Measurements from ENCODE around the gene ATP10A.
"Not testable (repeated sequence)": the region's sequence is repeated elsewhere in the genome, so short reads cannot be mapped to it uniquely, and the experiment has no call there.

ATP10A gene

DNA sequence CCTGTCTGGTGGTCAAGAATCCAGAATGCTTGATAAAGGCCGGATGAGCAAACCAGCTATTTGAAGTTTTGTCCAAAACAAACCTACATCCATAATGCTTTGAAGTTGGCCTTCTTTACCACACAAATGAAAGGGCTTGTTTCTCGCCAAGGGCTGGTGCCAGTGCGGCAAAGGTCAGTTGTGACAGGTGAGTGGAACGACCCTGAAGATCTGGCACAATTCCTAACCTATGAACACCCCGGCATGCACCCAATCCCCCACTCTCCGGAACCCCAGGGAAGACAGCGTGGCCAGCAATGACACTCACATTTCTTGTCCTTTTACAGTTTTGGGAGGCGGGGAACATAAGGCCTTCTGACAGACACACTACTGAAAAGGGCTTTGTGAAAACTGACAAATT is 90.6 kb downstream of the ATP10A start:
- H3K9me3 ChIP-seq (ENCODE audit: control insufficient read depth, low read length): no peaks in the 10 kb centered on the region
- no peak overlapping the region for H3K4me2 ChIP-seq (ENCODE audit: low read length)
- H3K4me3 ChIP-seq (ENCODE audit: low read depth, low read length): no peak overlapping the region
- no peak overlapping the region for H3K27ac ChIP-seq
- no peaks in the 10 kb centered on the region for H3K27me3 ChIP-seq (ENCODE audit: control insufficient read depth, insufficient read depth, low read length)
- H3K36me3 ChIP-seq (ENCODE audit: control insufficient read depth, insufficient read depth, low read length): no peaks in the 10 kb centered on the region
- H3K79me2 ChIP-seq: peaks cover 8% of the 10 kb centered on the region
- no peak overlapping the region for H3K9ac ChIP-seq
- H3K4me1 ChIP-seq: peaks cover 5% of the 10 kb centered on the region
- H2AFZ ChIP-seq: no peak overlapping the region
- TF ChIP-seq, protein P1, sequence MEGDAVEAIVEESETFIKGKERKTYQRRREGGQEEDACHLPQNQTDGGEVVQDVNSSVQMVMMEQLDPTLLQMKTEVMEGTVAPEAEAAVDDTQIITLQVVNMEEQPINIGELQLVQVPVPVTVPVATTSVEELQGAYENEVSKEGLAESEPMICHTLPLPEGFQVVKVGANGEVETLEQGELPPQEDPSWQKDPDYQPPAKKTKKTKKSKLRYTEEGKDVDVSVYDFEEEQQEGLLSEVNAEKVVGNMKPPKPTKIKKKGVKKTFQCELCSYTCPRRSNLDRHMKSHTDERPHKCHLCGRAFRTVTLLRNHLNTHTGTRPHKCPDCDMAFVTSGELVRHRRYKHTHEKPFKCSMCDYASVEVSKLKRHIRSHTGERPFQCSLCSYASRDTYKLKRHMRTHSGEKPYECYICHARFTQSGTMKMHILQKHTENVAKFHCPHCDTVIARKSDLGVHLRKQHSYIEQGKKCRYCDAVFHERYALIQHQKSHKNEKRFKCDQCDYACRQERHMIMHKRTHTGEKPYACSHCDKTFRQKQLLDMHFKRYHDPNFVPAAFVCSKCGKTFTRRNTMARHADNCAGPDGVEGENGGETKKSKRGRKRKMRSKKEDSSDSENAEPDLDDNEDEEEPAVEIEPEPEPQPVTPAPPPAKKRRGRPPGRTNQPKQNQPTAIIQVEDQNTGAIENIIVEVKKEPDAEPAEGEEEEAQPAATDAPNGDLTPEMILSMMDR (IDR thresholded peaks at IDR 0.05): no peak

DNA sequence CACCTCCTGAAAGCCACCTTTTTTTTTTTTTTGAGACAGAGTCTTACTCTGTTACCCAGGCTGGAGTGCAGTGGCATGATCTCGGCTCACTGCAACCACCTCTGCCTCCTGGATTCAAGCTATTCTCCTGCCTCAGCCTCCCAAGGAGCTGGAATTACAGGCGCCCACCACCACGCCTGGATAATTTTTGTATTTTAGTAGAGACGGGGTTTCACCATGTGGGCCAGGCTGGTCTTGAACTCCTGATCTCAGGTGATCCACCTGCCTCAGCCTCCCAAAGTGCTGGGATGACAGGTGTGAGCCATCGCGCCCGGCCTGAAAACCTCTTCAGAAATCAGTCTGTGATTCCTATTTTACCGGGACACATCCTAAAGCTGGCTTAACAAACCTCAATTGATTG is 91.4 kb downstream of the ATP10A start:
- not testable (repeated sequence) for H3K4me2 ChIP-seq (ENCODE audit: low read length); H3K4me1 ChIP-seq; H3K27ac ChIP-seq; H3K9ac ChIP-seq; H3K9me3 ChIP-seq (ENCODE audit: control insufficient read depth, low read length); H3K79me2 ChIP-seq; H3K36me3 ChIP-seq (ENCODE audit: control insufficient read depth, insufficient read depth, low read length); H2AFZ ChIP-seq; H3K27me3 ChIP-seq (ENCODE audit: control insufficient read depth, insufficient read depth, low read length); H3K4me3 ChIP-seq (ENCODE audit: low read depth, low read length)

DNA sequence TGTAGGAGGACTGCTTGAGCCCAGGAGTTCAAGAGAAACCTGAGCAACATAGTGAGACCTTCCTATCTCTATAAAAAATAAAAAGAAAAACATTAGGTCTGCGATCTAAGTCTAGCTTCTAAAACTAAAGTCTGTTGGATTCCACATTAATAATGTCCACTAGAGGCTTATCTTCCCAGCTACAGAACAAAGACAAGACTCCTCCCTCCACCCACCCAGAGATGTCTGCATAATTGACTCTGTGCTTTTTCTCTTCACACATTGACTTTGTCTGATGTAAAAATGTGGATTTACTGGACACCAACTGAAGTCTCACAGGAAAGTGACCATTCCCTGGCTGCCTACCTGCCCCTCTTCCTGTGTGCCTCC is 91.8 kb downstream of the ATP10A start:
- H3K27me3 ChIP-seq (ENCODE audit: control insufficient read depth, insufficient read depth, low read length): no peaks in the 10 kb centered on the region
- H3K4me1 ChIP-seq: peaks cover 5% of the 10 kb centered on the region
- no peak overlapping the region for H3K27ac ChIP-seq
- no peak overlapping the region for H3K9ac ChIP-seq
- no peak overlapping the region for H2AFZ ChIP-seq
- TF ChIP-seq, protein P1 (IDR thresholded peaks at IDR 0.05): no peak
- no peak overlapping the region for H3K4me2 ChIP-seq (ENCODE audit: low read length)
- H3K36me3 ChIP-seq (ENCODE audit: control insufficient read depth, insufficient read depth, low read length): no peaks in the 10 kb centered on the region
- H3K9me3 ChIP-seq (ENCODE audit: control insufficient read depth, low read length): no peaks in the 10 kb centered on the region
- H3K79me2 ChIP-seq: peaks cover 8% of the 10 kb centered on the region
- no peak overlapping the region for H3K4me3 ChIP-seq (ENCODE audit: low read depth, low read length)

DNA sequence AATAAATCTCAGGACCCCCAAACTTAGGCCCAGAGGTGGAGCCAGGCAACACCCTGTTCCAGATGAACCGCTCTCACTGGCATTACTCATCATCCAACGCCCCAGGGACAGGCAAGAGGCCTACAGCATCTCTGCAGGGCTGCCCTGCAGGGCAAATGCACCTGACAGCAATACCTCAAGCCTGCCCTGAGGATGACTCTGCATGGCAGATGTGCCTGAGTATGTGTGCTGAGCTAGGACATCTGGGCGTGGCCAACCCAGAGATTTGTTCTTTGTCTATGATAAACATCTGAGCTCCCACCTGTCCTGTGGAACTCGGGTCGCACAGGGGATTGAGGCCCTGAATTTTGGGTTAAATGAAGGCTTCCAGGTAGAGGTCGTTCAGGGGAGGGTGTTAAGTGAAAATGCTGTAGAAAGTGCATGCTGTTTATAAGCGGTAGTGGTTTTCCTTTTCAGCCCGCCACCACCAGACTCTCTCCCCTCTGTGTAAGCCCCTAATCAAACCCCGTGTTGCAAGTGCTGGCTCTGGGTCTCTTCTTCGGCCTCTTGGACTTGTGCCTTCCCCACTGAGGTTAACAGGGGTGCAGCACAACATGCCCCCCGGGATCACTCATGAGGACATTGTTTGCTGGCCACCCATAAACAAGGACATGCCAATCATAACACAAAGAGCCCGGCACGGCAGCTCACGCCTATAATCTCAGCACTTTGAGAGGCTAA is 92.3 kb downstream of the ATP10A start:
- Histone ChIP-seq H3K27me3 (ENCODE audit: control insufficient read depth, insufficient read depth, low read length) (no peaks in the 10 kb centered on the region), H2AFZ (no peak overlapping the region), H3K9ac (no peak overlapping the region), H3K4me3 (ENCODE audit: low read depth, low read length) (no peak overlapping the region), H3K4me1 (peaks cover 5% of the 10 kb centered on the region), H3K27ac (no peak overlapping the region), H3K4me2 (ENCODE audit: low read length) (no peak overlapping the region), H3K9me3 (ENCODE audit: control insufficient read depth, low read length) (no peaks in the 10 kb centered on the region), H3K36me3 (ENCODE audit: control insufficient read depth, insufficient read depth, low read length) (no peaks in the 10 kb centered on the region), H3K79me2 (peaks cover 8% of the 10 kb centered on the region)
- TF ChIP-seq, protein P1 (IDR thresholded peaks at IDR 0.05): no peak

DNA sequence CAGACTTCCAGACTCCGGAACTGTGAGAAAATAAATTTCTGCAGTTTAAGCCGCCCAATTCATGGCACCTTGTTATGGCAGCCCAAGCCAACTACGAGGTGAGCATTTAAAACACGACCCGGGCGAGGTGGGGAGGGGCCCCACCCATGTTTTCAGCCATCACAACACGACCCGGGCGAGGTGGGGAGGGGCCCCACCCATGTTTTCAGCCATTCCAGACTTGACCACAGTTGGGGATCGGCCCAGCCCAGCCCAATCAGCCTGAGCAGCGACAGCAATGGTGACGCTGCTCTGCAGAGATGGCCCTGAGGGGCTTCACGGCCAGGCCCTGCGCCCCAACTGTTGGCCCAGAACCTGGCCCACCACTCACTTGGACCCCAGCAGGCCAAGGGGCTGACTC is 93.1 kb downstream of the ATP10A start:
- Histone ChIP-seq H2AFZ (no peak overlapping the region), H3K79me2 (peaks cover 8% of the 10 kb centered on the region), H3K36me3 (ENCODE audit: control insufficient read depth, insufficient read depth, low read length) (no peaks in the 10 kb centered on the region), H3K9me3 (ENCODE audit: control insufficient read depth, low read length) (no peaks in the 10 kb centered on the region), H3K27me3 (ENCODE audit: control insufficient read depth, insufficient read depth, low read length) (no peaks in the 10 kb centered on the region), H3K27ac (no peak overlapping the region), H3K4me3 (ENCODE audit: low read depth, low read length) (no peak overlapping the region), H3K9ac (no peak overlapping the region), H3K4me2 (ENCODE audit: low read length) (no peak overlapping the region), H3K4me1 (peaks cover 3% of the 10 kb centered on the region)
- TF ChIP-seq, protein P1 (IDR thresholded peaks at IDR 0.05): no peak
